K562 (cell line): ENCODE measurements around the gene ARL3.

Source experiments
- EWSR1 ChIP-seq: fragments of 450-650 bp; IDR thresholded peaks from 2 replicates; pipeline ENCODE4 v1.6.1; 2018; ENCODE audit warnings: borderline replicate concordance, mild to moderate bottlenecking, low read depth, moderate library complexity; ENCODE audit not compliant: partially characterized antibody
- SMARCE1 ChIP-seq: fragments of 450-650 bp; IDR thresholded peaks from 2 replicates; pipeline ENCODE4 v1.7.1; 2016; ENCODE audit warnings: mild to moderate bottlenecking
- SNRNP70 ChIP-seq: fragments of 200-400 bp; formaldehyde crosslinking; optimal IDR thresholded peaks from 2 replicates; pipeline ENCODE3; 2017; ENCODE audit warnings: low read depth, low read length
- YY1 ChIP-seq, 3 experiments: IDR thresholded peaks; 2 replicates each; pipeline ENCODE4 v1.6.1; 2011; ENCODE audit warnings: low read length in 2 of 3, mild to moderate bottlenecking in 2 of 3, moderate library complexity in 2 of 3, borderline replicate concordance in 1 of 3, control low read depth in 1 of 3, low read depth in 1 of 3; ENCODE audit not compliant: insufficient read depth in 3 of 3, insufficient replicate concordance in 2 of 3, control insufficient read depth in 1 of 3, insufficient read length in 1 of 3; ENCODE audit errors: extremely low read depth in 1 of 3
- TF ChIP-seq, protein P1 (sequence below), 3 experiments: IDR thresholded peaks in 2 of 3; conservative IDR thresholded peaks in 1 of 3; 2 replicates each; pipeline ENCODE4 v1.5.1; 2011 to 2012; ENCODE audit warnings: low read length in 3 of 3, mild to moderate bottlenecking in 3 of 3, control low read depth in 2 of 3, improper control_type of control experiment in 1 of 3, inconsistent platforms in 1 of 3, low read depth in 1 of 3, mixed read lengths in 1 of 3, moderate library complexity in 1 of 3; ENCODE audit not compliant: insufficient read depth in 2 of 3

- TF ChIP-seq, protein P1, sequence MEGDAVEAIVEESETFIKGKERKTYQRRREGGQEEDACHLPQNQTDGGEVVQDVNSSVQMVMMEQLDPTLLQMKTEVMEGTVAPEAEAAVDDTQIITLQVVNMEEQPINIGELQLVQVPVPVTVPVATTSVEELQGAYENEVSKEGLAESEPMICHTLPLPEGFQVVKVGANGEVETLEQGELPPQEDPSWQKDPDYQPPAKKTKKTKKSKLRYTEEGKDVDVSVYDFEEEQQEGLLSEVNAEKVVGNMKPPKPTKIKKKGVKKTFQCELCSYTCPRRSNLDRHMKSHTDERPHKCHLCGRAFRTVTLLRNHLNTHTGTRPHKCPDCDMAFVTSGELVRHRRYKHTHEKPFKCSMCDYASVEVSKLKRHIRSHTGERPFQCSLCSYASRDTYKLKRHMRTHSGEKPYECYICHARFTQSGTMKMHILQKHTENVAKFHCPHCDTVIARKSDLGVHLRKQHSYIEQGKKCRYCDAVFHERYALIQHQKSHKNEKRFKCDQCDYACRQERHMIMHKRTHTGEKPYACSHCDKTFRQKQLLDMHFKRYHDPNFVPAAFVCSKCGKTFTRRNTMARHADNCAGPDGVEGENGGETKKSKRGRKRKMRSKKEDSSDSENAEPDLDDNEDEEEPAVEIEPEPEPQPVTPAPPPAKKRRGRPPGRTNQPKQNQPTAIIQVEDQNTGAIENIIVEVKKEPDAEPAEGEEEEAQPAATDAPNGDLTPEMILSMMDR (IDR thresholded peaks at IDR 0.05 in 2 of 3, conservative IDR thresholded peaks at IDR 0.05 in 1 of 3; ENCODE audit: insufficient read depth in 2 of 3, low read depth in 1 of 3, low read length in 3 of 3), result no peak
- TF ChIP-seq EWSR1 (no peak), YY1 (IDR thresholded peaks at IDR 0.05; ENCODE audit: borderline replicate concordance in 1 of 3, control insufficient read depth in 1 of 3, extremely low read depth in 1 of 3, insufficient read depth in 3 of 3, insufficient read length in 1 of 3, insufficient replicate concordance in 2 of 3, low read depth in 1 of 3, low read length in 2 of 3) (no peak), SNRNP70 (no peak), SMARCE1 (no peak)
Measured at GRCh38 chr10:102727037-102727818, 13.0 kb upstream of the ARL3 start.
